ENCODE data around the gene NIPBL.
"Not testable (repeated sequence)": the region's sequence is repeated elsewhere in the genome, so short reads cannot be mapped to it uniquely, and the experiment has no call there.

The NIPBL gene

DNA sequence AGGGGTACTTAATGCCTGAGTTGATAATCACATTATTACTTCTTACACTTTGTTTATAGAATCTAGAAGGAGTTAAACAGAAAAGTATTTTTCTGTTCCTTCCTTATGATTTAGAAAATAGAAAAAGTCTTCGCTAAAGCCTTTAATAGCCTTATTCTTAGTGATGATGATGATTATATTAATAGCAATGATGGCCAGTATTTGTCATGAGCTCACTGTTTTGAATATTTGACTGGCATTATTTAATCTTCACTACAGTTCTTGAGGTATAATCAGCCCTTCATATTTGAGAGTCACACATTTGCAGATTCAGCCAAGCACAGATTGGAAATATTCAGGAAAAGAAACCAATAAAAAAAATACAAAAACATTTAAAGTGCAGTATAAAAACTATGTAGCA is 23.3 kb downstream of the NIPBL start:
- Histone ChIP-seq H3K4me2 (ENCODE audit: low read depth, low read length, poor library complexity, severe bottlenecking) (no peak overlapping the region), H3K9ac (ENCODE audit: low read length) (no peak overlapping the region), H4K20me1 (ENCODE audit: low read depth, low read length) (peaks cover 26% of the 10 kb centered on the region), H3F3A (ENCODE audit: insufficient read depth) (no peaks in the 10 kb centered on the region; the same call in 1 of the 2 replicates), H3K79me2 (ENCODE audit: insufficient read depth, low read length) (peaks cover 100% of the 10 kb centered on the region), H3K36me3 (ENCODE audit: low read length) (no peaks in the 10 kb centered on the region), H3K27ac (ENCODE audit: low read depth, low read length) (no peak overlapping the region), H3K9me2 (replicated peaks; ENCODE audit: insufficient read depth, low read length) (no peaks in the 10 kb centered on the region), H3K27me3 (ENCODE audit: low read length) (no peaks in the 10 kb centered on the region), H3K9me3 (ENCODE audit: insufficient read depth, low read length) (no peaks in the 10 kb centered on the region; the same call in 1 of the 2 replicates), H2AFZ (ENCODE audit: low read depth, low read length, severe bottlenecking) (no peak overlapping the region), H3K4me3 (ENCODE audit: insufficient read depth, low read length, poor library complexity, severe bottlenecking) (no peak overlapping the region)
- no peak for TF ChIP-seq EZH2phosphoT487 (conservative IDR thresholded peaks at IDR 0.05; ENCODE audit: low read length)

DNA sequence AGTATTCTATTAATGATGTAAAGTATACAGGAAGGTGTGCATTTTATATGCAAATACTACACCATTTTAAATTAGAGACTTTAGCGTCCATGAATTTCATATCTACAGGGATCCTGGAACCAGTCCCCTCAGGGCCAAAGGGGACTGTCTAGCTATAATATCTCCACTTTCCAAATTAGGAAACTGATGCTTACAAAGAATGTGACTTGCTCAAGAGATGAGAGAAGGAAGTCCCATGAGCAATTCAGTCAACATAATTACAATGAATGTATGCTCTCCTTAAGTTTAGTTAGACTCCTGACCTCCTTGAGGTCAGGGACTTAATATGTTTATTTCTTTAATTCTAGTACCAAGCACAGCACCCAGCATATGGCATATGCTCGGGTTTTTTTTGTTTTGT is 23.7 kb downstream of the NIPBL start:
- H3K9ac ChIP-seq (ENCODE audit: low read length), result no peak overlapping the region
- no peak overlapping the region for H3K4me3 ChIP-seq (ENCODE audit: insufficient read depth, low read length, poor library complexity, severe bottlenecking)
- TF ChIP-seq EZH2phosphoT487 (conservative IDR thresholded peaks at IDR 0.05; ENCODE audit: low read length) (no peak), CTCF (IDR thresholded peaks at IDR 0.05; ENCODE audit: insufficient read depth, low read length, poor library complexity, severe bottlenecking) (no peak)
- no peaks in the 10 kb centered on the region; the same call in 1 of the 2 replicates for H3K9me3 ChIP-seq (ENCODE audit: insufficient read depth, low read length)
- no peak overlapping the region for H3K27ac ChIP-seq (ENCODE audit: low read depth, low read length)
- H3K27me3 ChIP-seq (ENCODE audit: low read length), result no peaks in the 10 kb centered on the region
- H3K36me3 ChIP-seq (ENCODE audit: low read length), result no peaks in the 10 kb centered on the region
- H2AFZ ChIP-seq (ENCODE audit: low read depth, low read length, severe bottlenecking), result no peak overlapping the region
- peaks cover 26% of the 10 kb centered on the region for H4K20me1 ChIP-seq (ENCODE audit: low read depth, low read length)
- H3K4me2 ChIP-seq (ENCODE audit: low read depth, low read length, poor library complexity, severe bottlenecking), result no peak overlapping the region
- peaks cover 100% of the 10 kb centered on the region for H3K79me2 ChIP-seq (ENCODE audit: insufficient read depth, low read length)
- no peaks in the 10 kb centered on the region; the same call in 1 of the 2 replicates for H3F3A ChIP-seq (ENCODE audit: insufficient read depth)
- no peaks in the 10 kb centered on the region for H3K9me2 ChIP-seq (replicated peaks; ENCODE audit: insufficient read depth, low read length)

DNA sequence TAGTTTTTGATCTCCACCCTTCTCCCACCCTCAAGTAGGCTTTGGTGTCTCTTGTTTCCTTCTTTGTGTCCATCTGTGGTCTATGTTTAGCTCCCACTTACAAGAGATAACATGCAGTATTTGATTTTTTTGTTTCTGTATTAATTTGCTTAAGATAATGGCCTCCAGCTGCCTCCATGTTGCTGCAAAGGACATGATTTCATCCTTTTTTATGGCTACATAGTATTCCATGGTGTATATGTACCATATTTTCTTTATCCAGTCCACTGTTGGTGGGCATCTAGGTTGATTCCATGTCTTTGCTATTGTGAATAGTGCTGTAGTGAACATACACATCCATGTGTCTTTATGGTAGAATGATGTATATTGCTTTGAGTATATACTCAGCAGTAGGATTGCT is 24.5 kb downstream of the NIPBL start:
- not testable (repeated sequence) for H3K27me3 ChIP-seq (ENCODE audit: low read length); H3K9me3 ChIP-seq (ENCODE audit: insufficient read depth, low read length); H3F3A ChIP-seq (ENCODE audit: insufficient read depth); H3K9ac ChIP-seq (ENCODE audit: low read length); H3K36me3 ChIP-seq (ENCODE audit: low read length); H2AFZ ChIP-seq (ENCODE audit: low read depth, low read length, severe bottlenecking); H3K4me3 ChIP-seq (ENCODE audit: insufficient read depth, low read length, poor library complexity, severe bottlenecking); H3K4me2 ChIP-seq (ENCODE audit: low read depth, low read length, poor library complexity, severe bottlenecking); H3K9me2 ChIP-seq (replicated peaks; ENCODE audit: insufficient read depth, low read length); H3K27ac ChIP-seq (ENCODE audit: low read depth, low read length)
- H4K20me1 ChIP-seq (ENCODE audit: low read depth, low read length), result peaks cover 20% of the 10 kb centered on the region
- peaks cover 100% of the 10 kb centered on the region for H3K79me2 ChIP-seq (ENCODE audit: insufficient read depth, low read length)

DNA sequence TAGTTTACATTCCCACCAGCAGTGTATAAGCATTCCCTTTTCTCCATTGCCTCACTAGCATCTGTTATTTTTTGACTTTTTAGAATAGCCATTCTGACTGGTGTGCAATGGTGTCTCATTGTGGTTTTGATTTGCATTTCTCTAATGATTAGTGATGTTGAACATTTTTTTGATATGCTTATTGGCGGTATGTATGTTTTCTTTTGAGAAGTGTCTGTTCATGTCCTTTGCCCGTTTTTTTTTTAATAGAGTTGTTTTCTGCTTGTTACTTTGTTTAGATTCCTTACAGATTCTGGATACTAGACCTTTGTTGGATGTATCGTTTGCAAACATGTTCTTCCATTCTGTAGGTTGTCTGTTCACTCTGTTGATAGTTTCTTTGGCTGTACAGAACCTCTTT is 25.3 kb downstream of the NIPBL start:
- H3F3A ChIP-seq (ENCODE audit: insufficient read depth), result no peaks in the 10 kb centered on the region; the same call in 1 of the 2 replicates
- H2AFZ ChIP-seq (ENCODE audit: low read depth, low read length, severe bottlenecking), result no peak overlapping the region
- H3K9ac ChIP-seq (ENCODE audit: low read length), result no peak overlapping the region
- H3K27ac ChIP-seq (ENCODE audit: low read depth, low read length), result no peak overlapping the region
- H3K4me3 ChIP-seq (ENCODE audit: insufficient read depth, low read length, poor library complexity, severe bottlenecking), result no peak overlapping the region
- no peaks in the 10 kb centered on the region; the same call in 1 of the 2 replicates for H3K9me3 ChIP-seq (ENCODE audit: insufficient read depth, low read length)
- peaks cover 100% of the 10 kb centered on the region for H3K79me2 ChIP-seq (ENCODE audit: insufficient read depth, low read length)
- no peaks in the 10 kb centered on the region for H3K27me3 ChIP-seq (ENCODE audit: low read length)
- H3K4me2 ChIP-seq (ENCODE audit: low read depth, low read length, poor library complexity, severe bottlenecking), result no peak overlapping the region
- no peaks in the 10 kb centered on the region for H3K36me3 ChIP-seq (ENCODE audit: low read length)
- no peaks in the 10 kb centered on the region for H3K9me2 ChIP-seq (replicated peaks; ENCODE audit: insufficient read depth, low read length)
- peaks cover 26% of the 10 kb centered on the region for H4K20me1 ChIP-seq (ENCODE audit: low read depth, low read length)
- no peak for TF ChIP-seq EZH2phosphoT487 (conservative IDR thresholded peaks at IDR 0.05; ENCODE audit: low read length)
- TF ChIP-seq CTCF (IDR thresholded peaks at IDR 0.05; ENCODE audit: insufficient read depth, low read length, poor library complexity, severe bottlenecking), result no peak

All from SU-DHL-6 (cell line).